ENCODE data around the gene CCR5AS.
A peak's percentile ranks its signal among the peaks of the same experiment; 100 is the strongest.

CCR5AS gene

GRCh38 chr3:46370839-46371518, 35.9 kb downstream of the CCR5AS start, which contains the start of gene CCR5:
TSS of gene CCR5 (plus strand) at chr3:46370946. CDS start at chr3:46372903, 1,957 bp downstream.
- intact Hi-C loops (cut with micrococcal nuclease), result loop anchor here (2.0 to 10.0 kb wide), 2 partner anchors 188 to 606 kb away; no protein-coding TSS in a partner anchor
- Mint-ChIP-seq H3K36me3 (peaks cover 0 to 14% of the 10 kb centered on the region in 2 donors), H3K9me3 (peaks cover 0 to 2% (median 0%) of the 10 kb centered on the region in 8 donors), H3K4me3 (peak within 1 kb of the TSS; percentile 67 to 85 (median 80)), H3K27me3 (no peaks in the 10 kb centered on the region), H3K27ac (peak within 1 kb of the TSS; percentile 81 to 93 (median 85)), H3K4me1 (peaks cover 60 to 96% (median 81%) of the 10 kb centered on the region in 4 donors)
- Histone ChIP-seq H3K9me3 (ENCODE audit: control insufficient read depth in 1 of 2, low read length in 2 of 2) (no peaks in the 10 kb centered on the region), H3K27me3 (ENCODE audit: insufficient read depth, low read length) (no peaks in the 10 kb centered on the region), H3K27ac (ENCODE audit: low read depth, low read length) (peak within 1 kb of the TSS; percentile 52), H3K36me3 (ENCODE audit: insufficient read depth, low read length) (no peaks in the 10 kb centered on the region), H3K4me1 (ENCODE audit: insufficient read depth, low read length) (peaks cover 87% of the 10 kb centered on the region), H3K4me3 (ENCODE audit: low read length in 2 of 2) (peak within 1 kb of the TSS; percentile 12 to 45)
- POLR2A ChIA-PET (ENCODE audit: partially characterized antibody), result interaction anchor here (0.9 to 7.4 kb wide), 19 partner anchors 11 to 431 kb away, joined by 3 to 109 read pairs (median 7); partner anchors contain the start of genes CCR2 and CXCR6
- CTCF ChIA-PET (ENCODE audit: partially characterized antibody), result interaction anchor here (0.5 to 13.1 kb wide), 22 partner anchors 7 to 432 kb away, joined by 3 to 275 read pairs (median 30); partner anchors contain the start of genes CCR1, CCR2 and CXCR6
- DNase-seq, result peak; percentile 45 to 67 (median 50)

GRCh38 chr3:46369675-46370132, 37.2 kb downstream of the CCR5AS start:
- H3K4me1 ChIP-seq (ENCODE audit: insufficient read depth, low read length), result peaks cover 74% of the 10 kb centered on the region
- Mint-ChIP-seq H3K9me3 (peaks cover 0 to 2% (median 0%) of the 10 kb centered on the region in 8 donors), H3K27ac (peak overlapping the region; percentile 81 to 93 (median 85)), H3K4me1 (peaks cover 48 to 87% (median 73%) of the 10 kb centered on the region in 4 donors), H3K27me3 (no peaks in the 10 kb centered on the region), H3K4me3 (peak overlapping the region; percentile 16 to 84 (median 65)), H3K36me3 (peaks cover 0 to 14% of the 10 kb centered on the region in 2 donors)
- DNase-seq, result no peak
- H3K9me3 ChIP-seq (ENCODE audit: control insufficient read depth in 1 of 2, low read length in 2 of 2), result no peaks in the 10 kb centered on the region
- H3K27ac ChIP-seq (ENCODE audit: low read depth, low read length), result peak overlapping the region; percentile 52
- ChIA-PET CTCF (ENCODE audit: partially characterized antibody) (interaction anchor here (0.8 to 13.1 kb wide), 35 partner anchors 8 to 537 kb away, joined by 3 to 275 read pairs (median 13); partner anchors contain the start of genes CCR1, CCR2 and CXCR6), POLR2A (ENCODE audit: partially characterized antibody) (interaction anchor here (0.7 to 7.4 kb wide), 26 partner anchors 8 to 429 kb away, joined by 3 to 109 read pairs (median 9); partner anchors contain the start of genes CCR1, CCR2 and CXCR6)
- H3K36me3 ChIP-seq (ENCODE audit: insufficient read depth, low read length), result no peaks in the 10 kb centered on the region
- H3K4me3 ChIP-seq (ENCODE audit: low read length in 2 of 2), result peak overlapping the region in 1 of 2 donors; percentile 17
- intact Hi-C loops (cut with micrococcal nuclease), result loop anchor here (2.0 to 10.0 kb wide), 4 partner anchors 21 to 605 kb away; no protein-coding TSS in a partner anchor
- no peaks in the 10 kb centered on the region for H3K27me3 ChIP-seq (ENCODE audit: insufficient read depth, low read length)

- peak overlapping the region; percentile 52 for H3K27ac ChIP-seq (ENCODE audit: low read depth, low read length)
- peak overlapping the region in 1 of 2 donors; percentile 17 for H3K4me3 ChIP-seq (ENCODE audit: low read length in 2 of 2)
- Mint-ChIP-seq H3K9me3 (no peaks in the 10 kb centered on the region), H3K4me3 (peak overlapping the region in 6 of 8 donors; percentile 46 to 84 (median 71)), H3K36me3 (peaks cover 0 to 10% of the 10 kb centered on the region in 2 donors), H3K4me1 (peaks cover 43 to 82% (median 69%) of the 10 kb centered on the region in 4 donors), H3K27me3 (no peaks in the 10 kb centered on the region), H3K27ac (peak overlapping the region; percentile 81 to 93 (median 85))
- ChIA-PET CTCF (ENCODE audit: partially characterized antibody) (interaction anchor here (0.6 to 13.1 kb wide), 36 partner anchors 9 to 1249 kb away, joined by 3 to 275 read pairs (median 10); partner anchors contain the start of genes CCR1, CCR2 and CXCR6), POLR2A (ENCODE audit: partially characterized antibody) (interaction anchor here (0.7 to 7.4 kb wide), 23 partner anchors 9 to 431 kb away, joined by 3 to 109 read pairs (median 11); partner anchors contain the start of genes CCR1, CCR2 and CXCR6)
- DNase-seq, result no peak
- H3K36me3 ChIP-seq (ENCODE audit: insufficient read depth, low read length), result no peaks in the 10 kb centered on the region
- intact Hi-C loops (cut with micrococcal nuclease), result loop anchor here (2.0 kb wide), 2 partner anchors 20 to 430 kb away; no protein-coding TSS in a partner anchor
- no peaks in the 10 kb centered on the region for H3K9me3 ChIP-seq (ENCODE audit: control insufficient read depth in 1 of 2, low read length in 2 of 2)
- H3K4me1 ChIP-seq (ENCODE audit: insufficient read depth, low read length), result peaks cover 69% of the 10 kb centered on the region
- H3K27me3 ChIP-seq (ENCODE audit: insufficient read depth, low read length), result no peaks in the 10 kb centered on the region
Observed at GRCh38 chr3:46369151-46369550, 37.7 kb downstream of the CCR5AS start.

- H3K27ac ChIP-seq (ENCODE audit: low read depth, low read length), result peak overlapping the region; percentile 52
- POLR2A ChIA-PET (ENCODE audit: partially characterized antibody), result interaction anchor here (0.9 to 7.4 kb wide), 20 partner anchors 9 to 430 kb away, joined by 3 to 109 read pairs (median 11); partner anchors contain the start of genes CCR1, CCR2 and CXCR6
- H3K4me1 Mint-ChIP-seq, result peaks cover 42 to 82% (median 67%) of the 10 kb centered on the region in 4 donors
- intact Hi-C loops (cut with micrococcal nuclease), result loop anchor here (1.0 to 2.0 kb wide), 3 partner anchors 20 to 430 kb away; no protein-coding TSS in a partner anchor
- H3K27ac Mint-ChIP-seq, result peak overlapping the region; percentile 57 to 95 (median 83)
- H3K4me1 ChIP-seq (ENCODE audit: insufficient read depth, low read length), result peaks cover 63% of the 10 kb centered on the region
- no peaks in the 10 kb centered on the region for H3K36me3 ChIP-seq (ENCODE audit: insufficient read depth, low read length)
- H3K27me3 ChIP-seq (ENCODE audit: insufficient read depth, low read length), result no peaks in the 10 kb centered on the region
- no peaks in the 10 kb centered on the region for H3K27me3 Mint-ChIP-seq
- CTCF ChIA-PET (ENCODE audit: partially characterized antibody), result interaction anchor here (0.6 to 13.1 kb wide), 37 partner anchors 9 to 1248 kb away, joined by 3 to 275 read pairs (median 6); partner anchors contain the start of genes CCR1, CCR2 and CXCR6
- peak overlapping the region in 7 of 8 donors; percentile 62 to 80 (median 73) for H3K4me3 Mint-ChIP-seq
- no peak overlapping the region for H3K4me3 ChIP-seq (ENCODE audit: low read length in 2 of 2)
- H3K9me3 Mint-ChIP-seq, result no peaks in the 10 kb centered on the region
- peak; percentile 71 to 81 (median 75) for DNase-seq
- no peaks in the 10 kb centered on the region for H3K9me3 ChIP-seq (ENCODE audit: control insufficient read depth in 1 of 2, low read length in 2 of 2)
- H3K36me3 Mint-ChIP-seq, result peaks cover 0 to 10% of the 10 kb centered on the region in 2 donors
Observed at GRCh38 chr3:46368569-46368968, 38.3 kb downstream of the CCR5AS start.

GRCh38 chr3:46367811-46368210, 39.1 kb downstream of the CCR5AS start:
- H3K4me3 ChIP-seq (ENCODE audit: low read length in 2 of 2), result no peak overlapping the region
- ChIA-PET POLR2A (ENCODE audit: partially characterized antibody) (interaction anchor here (1.1 to 7.4 kb wide), 14 partner anchors 13 to 429 kb away, joined by 3 to 109 read pairs (median 13); partner anchors contain the start of genes CCR2 and CXCR6), CTCF (ENCODE audit: partially characterized antibody) (interaction anchor here (0.6 to 13.1 kb wide), 31 partner anchors 8 to 428 kb away, joined by 3 to 275 read pairs (median 14); partner anchors contain the start of genes CCR1, CCR2 and CXCR6)
- no peaks in the 10 kb centered on the region for H3K9me3 ChIP-seq (ENCODE audit: control insufficient read depth in 1 of 2, low read length in 2 of 2)
- no peak overlapping the region for H3K27ac ChIP-seq (ENCODE audit: low read depth, low read length)
- peaks cover 0 to 3% of the 10 kb centered on the region in 2 donors for H3K36me3 Mint-ChIP-seq
- no peaks in the 10 kb centered on the region for H3K27me3 Mint-ChIP-seq
- peak overlapping the region in 4 of 8 donors; percentile 57 to 77 (median 74) for H3K4me3 Mint-ChIP-seq
- peak overlapping the region in 6 of 7 donors; percentile 71 to 95 (median 84) for H3K27ac Mint-ChIP-seq
- no peak for DNase-seq
- H3K27me3 ChIP-seq (ENCODE audit: insufficient read depth, low read length), result no peaks in the 10 kb centered on the region
- H3K36me3 ChIP-seq (ENCODE audit: insufficient read depth, low read length), result no peaks in the 10 kb centered on the region
- H3K9me3 Mint-ChIP-seq, result no peaks in the 10 kb centered on the region
- peaks cover 37 to 80% (median 62%) of the 10 kb centered on the region in 4 donors for H3K4me1 Mint-ChIP-seq
- intact Hi-C loops (cut with micrococcal nuclease), result loop anchor here (1.0 to 2.0 kb wide), 3 partner anchors 19 to 429 kb away; no protein-coding TSS in a partner anchor
- peaks cover 55% of the 10 kb centered on the region for H3K4me1 ChIP-seq (ENCODE audit: insufficient read depth, low read length)

GRCh38 chr3:46365737-46366524, 40.9 kb downstream of the CCR5AS start:
- H3K4me1 ChIP-seq (ENCODE audit: insufficient read depth, low read length), result peaks cover 54% of the 10 kb centered on the region
- ChIA-PET CTCF (ENCODE audit: partially characterized antibody) (interaction anchor here (1.5 to 13.1 kb wide), 5 partner anchors 80 to 284 kb away, joined by 5 to 275 read pairs (median 73); no protein-coding TSS in a partner anchor), POLR2A (ENCODE audit: partially characterized antibody) (interaction anchor here (0.9 to 7.4 kb wide), 3 partner anchors 82 to 91 kb away, joined by 3 to 86 read pairs (median 46); no protein-coding TSS in a partner anchor)
- H3K9me3 Mint-ChIP-seq, result no peaks in the 10 kb centered on the region
- no peaks in the 10 kb centered on the region for H3K36me3 ChIP-seq (ENCODE audit: insufficient read depth, low read length)
- H3K27me3 Mint-ChIP-seq, result no peaks in the 10 kb centered on the region
- H3K4me1 Mint-ChIP-seq, result peaks cover 34 to 81% (median 63%) of the 10 kb centered on the region in 4 donors
- H3K27ac ChIP-seq (ENCODE audit: low read depth, low read length), result no peak overlapping the region
- H3K27me3 ChIP-seq (ENCODE audit: insufficient read depth, low read length), result no peaks in the 10 kb centered on the region
- H3K4me3 Mint-ChIP-seq, result peak overlapping the region in 2 of 8 donors; percentile 27 to 50
- H3K9me3 ChIP-seq (ENCODE audit: control insufficient read depth in 1 of 2, low read length in 2 of 2), result no peaks in the 10 kb centered on the region
- peaks cover 0 to 5% of the 10 kb centered on the region in 2 donors for H3K36me3 Mint-ChIP-seq
- H3K27ac Mint-ChIP-seq, result peak overlapping the region in 3 of 7 donors; percentile 54 to 80 (median 74)
- H3K4me3 ChIP-seq (ENCODE audit: low read length in 2 of 2), result no peak overlapping the region
- DNase-seq, result no peak
- intact Hi-C loops (cut with micrococcal nuclease), result no loop called here
